Kidney (tissue), 14 donors: ENCODE data around the gene EHF. TPM values are rescaled to one million over a fixed set of nuclear protein-coding genes. Genes with fewer than 3 reads are reported as not detected.

ENCODE experiments used
- DNase-seq, 5 donors: peaks; one replicate each; pipeline ENCODE4 v3.0.0-alpha.2; 2013 to 2020
- FAIRE-seq: peaks from 2 replicates; lab custom pipeline; 2012; peaks lifted over from hg19 to GRCh38; lab: Jason Lieb, UNC
- H3K27ac ChIP-seq, 2 donors: one replicate each; pipeline ENCODE4 v1.7.0; 2013; ENCODE audit warnings: low read depth in 2 of 2, low read length in 2 of 2, inconsistent platforms in 1 of 2
- H3K27me3 ChIP-seq: one replicate; pipeline ENCODE4 v1.7.1; 2013; ENCODE audit warnings: low read length, inconsistent platforms; ENCODE audit not compliant: control insufficient read depth, insufficient read depth
- H3K36me3 ChIP-seq, 3 donors: one replicate each; pipeline versions ENCODE4 v1.7.0 to v1.7.1; 2013; ENCODE audit warnings: low read length in 3 of 3, control low read depth in 1 of 3, inconsistent platforms in 1 of 3; ENCODE audit not compliant: insufficient read depth in 3 of 3, control insufficient read depth in 2 of 3
- H3K4me1 ChIP-seq, 3 donors: one replicate each; pipeline versions ENCODE4 v1.7.0 to v1.7.1; 2013; ENCODE audit warnings: low read length in 3 of 3, inconsistent platforms in 1 of 3, low read depth in 1 of 3; ENCODE audit not compliant: control insufficient read depth in 2 of 3, insufficient read depth in 2 of 3
- H3K4me3 ChIP-seq, 3 donors: one replicate each; pipeline versions ENCODE4 v1.7.0 to v1.8.1; 2013; ENCODE audit warnings: low read length in 3 of 3, control low read depth in 1 of 3, inconsistent platforms in 1 of 3
- H3K9ac ChIP-seq, 3 donors: one replicate each; pipeline versions ENCODE4 v1.7.0 to v1.7.1; 2013; ENCODE audit warnings: low read length in 3 of 3, control low read depth in 1 of 3, inconsistent platforms in 1 of 3
- H3K9me3 ChIP-seq, 3 donors: one replicate each; pipeline versions ENCODE4 v1.7.0 to v1.7.1; 2013; ENCODE audit warnings: low read length in 3 of 3, control low read depth in 1 of 3, inconsistent platforms in 1 of 3; ENCODE audit not compliant: control insufficient read depth in 2 of 3, insufficient read depth in 1 of 3
- intact Hi-C: fragments of 100-400 bp; cut with DNase I; formaldehyde crosslinking; loops from one replicate; pipeline ENCODE4 v1.11.1; 2022
- polyA plus RNA-seq: library from polyadenylated mRNA; stranded (reverse); fragments of 350-450 nt; fragmentation: Illumina TruSeq; extraction: RNeasy Lipid Tissue Mini Kit (QIAGEN cat#74804); gene quantifications from one replicate; pipeline ENCODE4 v1.2.3, GENCODE V29; 2014; ENCODE audit warnings: low read depth, low replicate concordance; ENCODE audit not compliant: insufficient read depth
- total RNA-seq: library from RNA; stranded (reverse); fragmentation: NEBNext Ultra II Directional; extraction: Animal tissue kit (Norgen Biotek cat#: 25700); gene quantifications from one replicate; pipeline ENCODE4 v1.2.1, GENCODE V29; 2021
- TF ChIP-seq, protein P1 (sequence below): IDR thresholded peaks from 3 replicates; pipeline ENCODE4 v1.5.1; 2012; ENCODE audit warnings: mild to moderate bottlenecking, moderate library complexity, borderline replicate concordance; ENCODE audit not compliant: insufficient read depth; ENCODE audit errors: extremely low read depth
- donor health status: control.
- donor health status: control.
- donor health status: control.
- donor health status: control.
- donor health status: control.
- donor health status: DM: yes; HTN: yes; CAD: no.
- donor health status: Normal renal cell carcinoma (clear cell type).

EHF gene
- total and polyA plus RNA-seq, 2 donors from 2014 or later, result 4.7 to 65.5 TPM

DNA sequence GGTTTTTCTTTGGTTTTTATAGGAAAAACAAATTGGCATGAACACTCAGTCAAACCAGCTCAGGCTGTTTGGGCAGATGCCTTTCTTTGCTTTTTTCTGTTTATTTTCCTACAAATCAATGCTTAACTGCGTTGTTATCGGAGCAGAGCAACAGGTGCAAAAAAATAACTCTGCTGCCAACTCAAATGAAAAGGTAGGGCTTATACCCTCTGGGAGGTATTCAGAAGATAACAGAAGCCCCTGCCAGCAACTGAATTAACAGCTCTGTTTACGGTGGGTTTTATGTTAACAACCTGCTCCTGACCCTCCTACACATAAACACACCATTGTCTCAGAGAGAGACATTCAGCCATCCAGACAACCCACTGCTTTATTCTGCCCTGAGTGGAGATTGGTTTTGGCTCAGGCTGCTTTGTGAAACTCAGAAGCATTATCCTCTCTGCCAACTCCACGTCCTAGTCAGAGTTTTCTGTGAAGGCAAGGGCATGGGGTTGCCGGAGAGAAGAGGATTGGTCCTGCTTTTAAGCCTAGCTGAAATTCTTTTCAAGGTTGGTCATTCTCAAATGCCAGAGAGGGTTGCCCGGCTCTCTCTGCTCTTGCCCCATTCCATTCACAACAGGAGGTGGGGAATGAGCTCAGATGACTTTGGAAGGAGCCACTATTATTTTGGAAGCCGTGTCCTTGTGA is 11.4 kb downstream of the EHF start:
- TF ChIP-seq, protein P1, sequence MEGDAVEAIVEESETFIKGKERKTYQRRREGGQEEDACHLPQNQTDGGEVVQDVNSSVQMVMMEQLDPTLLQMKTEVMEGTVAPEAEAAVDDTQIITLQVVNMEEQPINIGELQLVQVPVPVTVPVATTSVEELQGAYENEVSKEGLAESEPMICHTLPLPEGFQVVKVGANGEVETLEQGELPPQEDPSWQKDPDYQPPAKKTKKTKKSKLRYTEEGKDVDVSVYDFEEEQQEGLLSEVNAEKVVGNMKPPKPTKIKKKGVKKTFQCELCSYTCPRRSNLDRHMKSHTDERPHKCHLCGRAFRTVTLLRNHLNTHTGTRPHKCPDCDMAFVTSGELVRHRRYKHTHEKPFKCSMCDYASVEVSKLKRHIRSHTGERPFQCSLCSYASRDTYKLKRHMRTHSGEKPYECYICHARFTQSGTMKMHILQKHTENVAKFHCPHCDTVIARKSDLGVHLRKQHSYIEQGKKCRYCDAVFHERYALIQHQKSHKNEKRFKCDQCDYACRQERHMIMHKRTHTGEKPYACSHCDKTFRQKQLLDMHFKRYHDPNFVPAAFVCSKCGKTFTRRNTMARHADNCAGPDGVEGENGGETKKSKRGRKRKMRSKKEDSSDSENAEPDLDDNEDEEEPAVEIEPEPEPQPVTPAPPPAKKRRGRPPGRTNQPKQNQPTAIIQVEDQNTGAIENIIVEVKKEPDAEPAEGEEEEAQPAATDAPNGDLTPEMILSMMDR, result no peak
- DNase-seq (peak in 3 of 5 donors; percentile 24 to 57 (median 53)), FAIRE-seq (no peak)
- peak overlapping the region; percentile 52 to 77 for H3K27ac ChIP-seq
- H3K4me1 ChIP-seq, result peaks cover 3 to 4% (median 4%) of the 10 kb centered on the region in 3 donors
- peak overlapping the region in 1 of 3 donors; percentile 10 for H3K4me3 ChIP-seq
- no peaks in the 10 kb centered on the region for H3K9me3 ChIP-seq
- no peaks in the 10 kb centered on the region for H3K36me3 ChIP-seq
- intact Hi-C loops, result no loop called here
- no peaks in the 10 kb centered on the region for H3K27me3 ChIP-seq
- peak overlapping the region in 1 of 3 donors; percentile 17 for H3K9ac ChIP-seq

DNA sequence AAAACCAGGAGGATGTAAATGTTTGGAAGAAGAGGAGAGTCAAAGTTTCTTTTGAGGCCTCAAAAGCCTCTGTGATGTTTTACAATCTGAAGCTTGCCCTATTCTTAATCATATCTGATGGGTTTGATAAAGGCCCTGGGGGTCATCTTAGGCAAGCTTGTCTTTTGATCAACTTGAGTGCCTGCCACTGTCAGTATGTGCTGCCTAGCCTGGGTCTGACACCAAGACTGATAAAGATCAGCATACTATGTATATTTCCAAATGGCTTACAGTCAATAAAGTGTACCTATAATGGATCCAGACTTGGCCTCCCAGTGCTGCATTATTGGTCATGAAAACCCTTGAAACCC is 12.7 kb downstream of the EHF start:
- H3K4me3 ChIP-seq, result no peak overlapping the region
- intact Hi-C loops, result no loop called here
- DNase-seq (no peak), FAIRE-seq (no peak)
- H3K4me1 ChIP-seq, result peaks cover 3 to 4% (median 4%) of the 10 kb centered on the region in 3 donors
- H3K9me3 ChIP-seq, result no peaks in the 10 kb centered on the region
- H3K9ac ChIP-seq, result no peak overlapping the region
- H3K36me3 ChIP-seq, result no peaks in the 10 kb centered on the region
- TF ChIP-seq, protein P1, result no peak
- H3K27ac ChIP-seq, result peak overlapping the region in 1 of 2 donors; percentile 3
- H3K27me3 ChIP-seq, result no peaks in the 10 kb centered on the region

DNA sequence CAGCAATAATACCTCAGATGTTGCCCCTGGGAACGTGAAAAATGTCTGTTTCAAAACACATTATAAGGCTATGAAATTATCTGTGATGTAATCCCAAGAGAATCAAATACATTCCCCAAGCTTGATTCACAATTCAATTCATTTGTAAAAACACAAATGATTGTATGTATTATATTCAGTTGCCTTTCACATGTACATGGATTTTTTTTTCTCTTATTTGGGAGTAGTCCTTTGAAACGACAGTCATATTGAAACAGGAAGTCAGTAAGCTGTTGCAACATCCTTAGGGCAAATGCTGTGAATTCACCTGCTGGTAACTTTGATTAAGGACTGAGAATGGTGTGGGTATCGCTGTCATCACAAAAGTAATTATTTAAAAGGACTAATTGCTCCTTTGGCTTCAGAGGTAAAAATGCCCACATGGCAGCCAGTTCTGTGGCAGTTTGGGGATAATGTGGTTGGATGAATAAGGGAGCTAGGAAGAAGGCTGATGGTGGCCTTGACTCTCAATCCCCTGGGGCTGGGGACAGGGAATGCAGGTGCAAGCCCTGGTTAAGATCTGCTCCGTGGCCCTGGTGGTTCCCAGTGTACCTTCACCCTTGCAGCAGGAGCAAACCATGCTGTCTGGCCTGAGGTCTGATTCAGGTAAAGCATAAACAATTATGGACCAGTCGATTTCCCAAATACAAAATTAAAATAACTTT is 13.2 kb downstream of the EHF start:
- H3K4me1 ChIP-seq, result peaks cover 3 to 6% (median 4%) of the 10 kb centered on the region in 3 donors
- no peaks in the 10 kb centered on the region for H3K36me3 ChIP-seq
- DNase-seq (no peak), FAIRE-seq (no peak)
- peak overlapping the region in 1 of 2 donors; percentile 3 for H3K27ac ChIP-seq
- intact Hi-C loops, result no loop called here
- no peaks in the 10 kb centered on the region for H3K27me3 ChIP-seq
- TF ChIP-seq, protein P1, result no peak
- H3K9ac ChIP-seq, result no peak overlapping the region
- no peaks in the 10 kb centered on the region for H3K9me3 ChIP-seq
- no peak overlapping the region for H3K4me3 ChIP-seq
